Liver (tissue), 9 donors: Measurements from ENCODE around the gene TSPEAR. TPM values are rescaled to one million over a fixed set of nuclear protein-coding genes. Genes with fewer than 3 reads are reported as not detected.

Experiments
- DNase-seq: peaks from one replicate; pipeline ENCODE4 v3.0.0-alpha.2; 2017; ENCODE audit warnings: low spot score
- H3K27ac ChIP-seq, 2 donors: one replicate each; pipeline ENCODE4 v1.7.0; 2013; ENCODE audit warnings: inconsistent platforms in 2 of 2, low read length in 2 of 2, control low read depth in 1 of 2, low read depth in 1 of 2, mild to moderate bottlenecking in 1 of 2
- H3K27me3 ChIP-seq, 4 donors: one replicate each; pipeline versions ENCODE4 v1.6.1 to v1.7.0; 2013; ENCODE audit warnings: low read length in 3 of 4, inconsistent platforms in 1 of 4, mild to moderate bottlenecking in 1 of 4, moderate library complexity in 1 of 4; ENCODE audit not compliant: control insufficient read depth in 4 of 4, insufficient read depth in 4 of 4
- H3K36me3 ChIP-seq, 4 donors: one replicate each; pipeline versions ENCODE4 v1.6.1 to v1.7.0; 2013; ENCODE audit warnings: low read length in 3 of 4, mild to moderate bottlenecking in 3 of 4, low read depth in 1 of 4, moderate library complexity in 1 of 4; ENCODE audit not compliant: control insufficient read depth in 4 of 4, insufficient read depth in 3 of 4
- H3K4me1 ChIP-seq, 4 donors: one replicate each; pipeline versions ENCODE4 v1.6.1 to v1.7.0; 2013; ENCODE audit warnings: low read length in 3 of 4, mild to moderate bottlenecking in 3 of 4, moderate library complexity in 1 of 4; ENCODE audit not compliant: control insufficient read depth in 4 of 4, insufficient read depth in 4 of 4
- H3K4me3 ChIP-seq, 3 donors: one replicate each; pipeline versions ENCODE4 v1.6.1 to v1.7.0; 2013; ENCODE audit warnings: low read length in 3 of 3, control low read depth in 1 of 3, low read depth in 1 of 3, mild to moderate bottlenecking in 1 of 3
- H3K9ac ChIP-seq, 2 donors: one replicate each; pipeline ENCODE4 v1.7.0; 2013; ENCODE audit warnings: low read length in 2 of 2, mild to moderate bottlenecking in 2 of 2, moderate library complexity in 2 of 2, control low read depth in 1 of 2, low read depth in 1 of 2
- H3K9me3 ChIP-seq, 4 donors: one replicate each; pipeline versions ENCODE4 v1.6.1 to v1.7.0; 2013; ENCODE audit warnings: low read length in 3 of 4; ENCODE audit not compliant: control insufficient read depth in 4 of 4
- EGR1 ChIP-seq, 2 donors: IDR thresholded peaks; 2 replicates each; pipeline ENCODE4 v1.6.1; 2016 to 2018; ENCODE audit warnings: antibody characterized with exemption in 2 of 2, low read depth in 2 of 2
- FOXA1 ChIP-seq: IDR thresholded peaks from 2 replicates; pipeline ENCODE4 v1.6.1; 2016; ENCODE audit warnings: antibody characterized with exemption
- GABPA ChIP-seq, 2 donors: IDR thresholded peaks in 1 of 2; conservative IDR thresholded peaks in 1 of 2; 2 replicates each; pipeline ENCODE4 v1.6.1; 2016; ENCODE audit warnings: antibody characterized with exemption in 2 of 2, mild to moderate bottlenecking in 1 of 2, moderate library complexity in 1 of 2
- HNF4A ChIP-seq, 2 donors: conservative IDR thresholded peaks; 2 replicates each; pipeline ENCODE4 v1.6.1; 2016; ENCODE audit warnings: antibody characterized with exemption in 2 of 2, mild to moderate bottlenecking in 2 of 2
- HNF4G ChIP-seq: IDR thresholded peaks from 2 replicates; pipeline ENCODE4 v1.6.1; 2016; ENCODE audit warnings: antibody characterized with exemption
- JUND ChIP-seq, 2 donors: IDR thresholded peaks; 2 replicates each; pipeline ENCODE4 v1.6.1; 2016; ENCODE audit warnings: antibody characterized with exemption in 2 of 2
- NR2F2 ChIP-seq: IDR thresholded peaks from 2 replicates; pipeline ENCODE4 v1.6.1; 2016; ENCODE audit warnings: antibody characterized with exemption
- RAD21 ChIP-seq, 2 donors: IDR thresholded peaks; 2 replicates each; pipeline ENCODE4 v1.6.1; 2016; ENCODE audit warnings: antibody characterized with exemption in 2 of 2, mild to moderate bottlenecking in 2 of 2
- REST ChIP-seq: IDR thresholded peaks from 2 replicates; pipeline ENCODE4 v1.6.1; 2016; ENCODE audit warnings: antibody characterized with exemption, mild to moderate bottlenecking
- RXRA ChIP-seq, 2 donors: IDR thresholded peaks; 2 replicates each; pipeline ENCODE4 v1.6.1; 2017 to 2018; ENCODE audit warnings: antibody characterized with exemption in 2 of 2, mild to moderate bottlenecking in 1 of 2
- SP1 ChIP-seq: IDR thresholded peaks from 2 replicates; pipeline ENCODE4 v1.6.1; 2018; ENCODE audit warnings: antibody characterized with exemption, mild to moderate bottlenecking
- TAF1 ChIP-seq: conservative IDR thresholded peaks from 2 replicates; pipeline ENCODE4 v1.6.1; 2016; ENCODE audit warnings: antibody characterized with exemption, mild to moderate bottlenecking
- WGBS: extraction: QIAGEN DNeasy Blood & Tissue Kit; methylation state at CpG from one replicate; pipeline ENCODE4 v1.1.7; 2013; 5-methylcytosine and 5-hydroxymethylcytosine counted together
- polyA plus RNA-seq, 2 donors: library from polyadenylated mRNA; stranded (reverse) in 1 of 2; unstranded in 1 of 2; fragments of 200-250 nt in 1 of 2; fragments of >200 nt in 1 of 2; fragmentation: Nextera tagmentation in 1 of 2; extraction: Ambion mirVana in 1 of 2; gene quantifications; one replicate each; pipeline versions ENCODE4 v1.2.1 to v1.2.3, GENCODE V29; 2013 to 2015
- total RNA-seq, 2 donors: library from RNA; depleted of rRNA; stranded (reverse); fragments of >200 nt; gene quantifications; one replicate each; pipeline ENCODE4 v1.2.3, GENCODE V29; 2014
- TF ChIP-seq, protein P1 (sequence below): IDR thresholded peaks from 2 replicates; pipeline ENCODE4 v1.6.1; 2016; ENCODE audit warnings: antibody characterized with exemption
- TF ChIP-seq, protein P2 (sequence below): fragments of 150-350 bp; IDR thresholded peaks from 2 replicates; pipeline ENCODE4 v1.5.1; 2017; ENCODE audit warnings: improper control_type of control experiment, low read depth, low read length; ENCODE audit not compliant: missing input control
- TF ChIP-seq, protein P3 (sequence below): IDR thresholded peaks from 2 replicates; pipeline ENCODE4 v1.6.1; 2016; ENCODE audit warnings: antibody characterized with exemption
- donor health status: healthy.
- donor health status: healthy.
- donor health status: healthy.
- donor health status: healthy.
- donor health status: healthy.

Gene TSPEAR
- total and polyA plus RNA-seq, 4 donors = under 0.01 to 0.14 (median 0.01) TPM; not detected in 1

GRCh38 chr21:44514746-44515358 lies 196.5 kb downstream of the TSPEAR start:
- 65% methylated on average over 11 of the region's 11 CpGs for WGBS

DNA sequence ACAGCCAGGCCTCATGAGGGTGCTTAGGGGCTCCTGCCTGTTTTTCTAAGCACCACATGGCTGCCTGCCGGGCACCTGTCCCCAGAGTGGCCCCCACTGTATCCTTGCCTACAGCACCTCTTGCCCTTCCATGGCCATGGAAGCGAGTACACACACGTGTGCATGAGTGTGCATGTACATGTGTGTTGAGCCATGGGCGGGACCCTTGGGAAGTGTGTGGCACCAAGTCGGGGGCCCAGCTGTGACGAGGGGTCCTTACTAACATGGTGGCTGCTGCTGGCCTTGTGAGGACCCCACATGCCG lies 197.2 kb downstream of the TSPEAR start:
- TF ChIP-seq TAF1 (no peak), HNF4A (conservative IDR thresholded peaks at IDR 0.05) (no peak)
- WGBS = 93% methylated on average over 7 of the region's 7 CpGs
- H3K36me3 ChIP-seq = no peaks in the 10 kb centered on the region
- H3K4me3 ChIP-seq = no peak overlapping the region
- H3K27me3 ChIP-seq = no peaks in the 10 kb centered on the region
- no peak overlapping the region for H3K27ac ChIP-seq
- H3K9me3 ChIP-seq = no peaks in the 10 kb centered on the region
- H3K9ac ChIP-seq = no peak overlapping the region
- no peak for DNase-seq
- peaks cover 0 to 28% (median 12%) of the 10 kb centered on the region in 4 donors for H3K4me1 ChIP-seq

More at GRCh38 chr21:44514746-44515358, 196.5 kb downstream of the TSPEAR start:
- H3K36me3 ChIP-seq = no peaks in the 10 kb centered on the region
- no peak overlapping the region for H3K27ac ChIP-seq
- H3K27me3 ChIP-seq = no peaks in the 10 kb centered on the region
- no peak overlapping the region for H3K4me3 ChIP-seq
- H3K4me1 ChIP-seq = peaks cover 0 to 23% (median 10%) of the 10 kb centered on the region in 4 donors
- DNase-seq = no peak
- no peaks in the 10 kb centered on the region for H3K9me3 ChIP-seq
- TF ChIP-seq HNF4A (conservative IDR thresholded peaks at IDR 0.05) = no peak
- TF ChIP-seq, protein P1, sequence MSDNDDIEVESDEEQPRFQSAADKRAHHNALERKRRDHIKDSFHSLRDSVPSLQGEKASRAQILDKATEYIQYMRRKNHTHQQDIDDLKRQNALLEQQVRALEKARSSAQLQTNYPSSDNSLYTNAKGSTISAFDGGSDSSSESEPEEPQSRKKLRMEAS = no peak
- no peak overlapping the region for H3K9ac ChIP-seq

DNA sequence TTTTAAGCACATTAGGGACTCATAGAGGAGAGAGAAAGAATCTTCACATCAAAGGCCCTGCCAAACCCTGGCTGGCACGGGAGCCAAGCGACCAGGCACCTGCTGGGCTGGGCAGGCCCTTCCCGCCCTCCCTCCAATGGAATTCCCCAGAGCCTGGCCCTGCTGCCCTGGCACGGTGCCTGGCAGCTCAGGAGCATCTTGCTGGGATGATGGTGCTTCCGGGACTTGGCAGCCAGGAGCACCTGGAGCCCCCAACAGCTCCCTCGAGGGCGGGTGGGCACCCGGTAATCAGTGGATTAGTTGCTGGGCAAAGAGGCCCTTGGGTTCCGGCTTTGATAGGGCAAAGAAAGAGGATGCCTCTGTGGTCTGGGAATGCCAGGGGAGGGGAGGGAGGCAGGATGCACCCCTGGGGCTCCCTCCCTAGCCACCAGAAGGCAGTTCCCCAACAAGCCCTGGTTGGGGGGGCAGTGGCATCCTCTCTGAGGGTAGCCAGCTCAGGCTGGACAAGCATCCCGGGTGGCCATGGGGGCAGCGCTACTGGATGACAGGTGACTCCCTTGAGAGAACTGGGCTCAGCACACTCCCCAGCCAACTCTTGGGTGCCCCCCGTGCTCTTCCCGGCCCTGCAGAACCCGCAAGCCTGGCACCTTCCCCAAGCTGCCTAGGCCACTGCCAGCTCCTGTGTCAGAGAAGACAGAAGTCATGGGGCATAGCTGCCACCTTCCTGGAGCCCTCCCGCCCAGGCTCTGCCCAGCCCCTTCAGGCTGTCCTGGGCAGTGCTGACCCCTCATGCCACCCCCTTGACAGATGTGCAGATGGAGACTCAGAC lies 197.8 kb downstream of the TSPEAR start:
- no peak for TF ChIP-seq HNF4G
- TF ChIP-seq REST = no peak
- TF ChIP-seq, protein P2, sequence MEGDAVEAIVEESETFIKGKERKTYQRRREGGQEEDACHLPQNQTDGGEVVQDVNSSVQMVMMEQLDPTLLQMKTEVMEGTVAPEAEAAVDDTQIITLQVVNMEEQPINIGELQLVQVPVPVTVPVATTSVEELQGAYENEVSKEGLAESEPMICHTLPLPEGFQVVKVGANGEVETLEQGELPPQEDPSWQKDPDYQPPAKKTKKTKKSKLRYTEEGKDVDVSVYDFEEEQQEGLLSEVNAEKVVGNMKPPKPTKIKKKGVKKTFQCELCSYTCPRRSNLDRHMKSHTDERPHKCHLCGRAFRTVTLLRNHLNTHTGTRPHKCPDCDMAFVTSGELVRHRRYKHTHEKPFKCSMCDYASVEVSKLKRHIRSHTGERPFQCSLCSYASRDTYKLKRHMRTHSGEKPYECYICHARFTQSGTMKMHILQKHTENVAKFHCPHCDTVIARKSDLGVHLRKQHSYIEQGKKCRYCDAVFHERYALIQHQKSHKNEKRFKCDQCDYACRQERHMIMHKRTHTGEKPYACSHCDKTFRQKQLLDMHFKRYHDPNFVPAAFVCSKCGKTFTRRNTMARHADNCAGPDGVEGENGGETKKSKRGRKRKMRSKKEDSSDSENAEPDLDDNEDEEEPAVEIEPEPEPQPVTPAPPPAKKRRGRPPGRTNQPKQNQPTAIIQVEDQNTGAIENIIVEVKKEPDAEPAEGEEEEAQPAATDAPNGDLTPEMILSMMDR = no peak
- TF ChIP-seq, protein P3, sequence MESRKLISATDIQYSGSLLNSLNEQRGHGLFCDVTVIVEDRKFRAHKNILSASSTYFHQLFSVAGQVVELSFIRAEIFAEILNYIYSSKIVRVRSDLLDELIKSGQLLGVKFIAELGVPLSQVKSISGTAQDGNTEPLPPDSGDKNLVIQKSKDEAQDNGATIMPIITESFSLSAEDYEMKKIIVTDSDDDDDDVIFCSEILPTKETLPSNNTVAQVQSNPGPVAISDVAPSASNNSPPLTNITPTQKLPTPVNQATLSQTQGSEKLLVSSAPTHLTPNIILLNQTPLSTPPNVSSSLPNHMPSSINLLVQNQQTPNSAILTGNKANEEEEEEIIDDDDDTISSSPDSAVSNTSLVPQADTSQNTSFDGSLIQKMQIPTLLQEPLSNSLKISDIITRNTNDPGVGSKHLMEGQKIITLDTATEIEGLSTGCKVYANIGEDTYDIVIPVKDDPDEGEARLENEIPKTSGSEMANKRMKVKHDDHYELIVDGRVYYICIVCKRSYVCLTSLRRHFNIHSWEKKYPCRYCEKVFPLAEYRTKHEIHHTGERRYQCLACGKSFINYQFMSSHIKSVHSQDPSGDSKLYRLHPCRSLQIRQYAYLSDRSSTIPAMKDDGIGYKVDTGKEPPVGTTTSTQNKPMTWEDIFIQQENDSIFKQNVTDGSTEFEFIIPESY = no peak
- no peak for TF ChIP-seq RAD21 (IDR thresholded peaks at IDR 0.05)
- no peak for TF ChIP-seq FOXA1
- no peak for TF ChIP-seq RXRA (IDR thresholded peaks at IDR 0.05)
- TF ChIP-seq, protein P1 = no peak
- TF ChIP-seq EGR1 (IDR thresholded peaks at IDR 0.05; ENCODE audit: low read depth in 2 of 2) = no peak
- no peak for TF ChIP-seq NR2F2
- TF ChIP-seq GABPA (IDR thresholded peaks at IDR 0.05 in 1 of 2, conservative IDR thresholded peaks at IDR 0.05 in 1 of 2) = no peak
- TF ChIP-seq SP1 = no peak
- no peak for TF ChIP-seq JUND (IDR thresholded peaks at IDR 0.05)
- Histone ChIP-seq H3K27ac (no peak overlapping the region), H3K27me3 (no peaks in the 10 kb centered on the region), H3K36me3 (no peaks in the 10 kb centered on the region), H3K4me3 (no peak overlapping the region), H3K4me1 (peaks cover 0 to 31% (median 15%) of the 10 kb centered on the region in 4 donors), H3K9me3 (no peaks in the 10 kb centered on the region), H3K9ac (no peak overlapping the region)
- WGBS = 84% methylated on average over 15 of the region's 15 CpGs
- DNase-seq = no peak
